NCI-H2107 (cell line): ENCODE data around the gene ACOT2.

Experiments used
- DNase-seq: peaks from one replicate; lab custom pipeline; 2025; lab: John Stamatoyannopoulos, UW

The ACOT2 gene

DNA sequence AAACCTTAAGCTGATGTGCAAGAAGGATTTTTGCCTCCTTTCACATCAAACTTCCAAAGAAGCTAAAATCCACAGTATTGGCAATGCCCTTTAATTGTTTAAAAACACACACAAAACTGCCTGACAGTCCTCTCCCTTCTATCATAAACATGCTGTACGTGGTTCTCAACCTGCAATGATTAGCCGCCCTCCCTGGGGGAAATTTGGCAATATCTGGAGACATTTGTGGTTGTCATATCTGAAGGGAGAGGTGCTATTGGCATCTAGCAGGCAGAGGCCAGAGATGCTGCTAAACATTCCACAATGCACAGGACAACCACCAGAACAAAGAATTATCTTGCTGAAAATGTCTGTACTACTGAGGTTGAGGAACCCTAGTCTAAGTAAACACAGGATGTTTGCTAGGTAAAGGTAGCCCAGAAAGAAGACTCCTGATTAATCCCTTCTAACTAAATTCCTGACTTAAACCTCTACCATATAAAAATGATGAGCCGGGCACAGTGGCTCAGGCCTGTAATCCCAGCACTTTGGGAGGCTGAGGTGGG, 44.5 kb downstream of the ACOT2 start:
- DNase-seq: no peak

DNA sequence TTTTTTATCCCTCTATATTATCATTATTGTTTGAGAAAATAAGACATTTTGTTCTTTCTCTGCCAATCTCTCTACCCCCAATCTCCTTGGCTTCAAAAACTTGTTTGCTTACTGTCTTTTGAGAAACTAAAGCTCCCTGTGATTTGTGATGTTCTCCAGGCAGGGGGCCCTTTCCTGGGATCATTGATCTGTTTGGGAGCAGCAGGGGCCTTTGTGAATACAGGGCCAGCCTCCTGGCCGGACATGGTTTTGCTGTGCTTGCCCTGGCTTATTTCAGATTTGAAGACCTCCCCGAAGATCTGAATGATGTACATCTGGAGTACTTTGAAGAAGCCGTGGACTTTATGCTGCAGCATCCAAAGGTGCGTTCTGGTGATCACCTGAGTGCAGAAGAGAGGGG, 47.8 kb downstream of the ACOT2 start:
- no peak for DNase-seq

GRCh38 chr14:73619524-73619923, 50.5 kb downstream of the ACOT2 start:
- no peak for DNase-seq

DNA sequence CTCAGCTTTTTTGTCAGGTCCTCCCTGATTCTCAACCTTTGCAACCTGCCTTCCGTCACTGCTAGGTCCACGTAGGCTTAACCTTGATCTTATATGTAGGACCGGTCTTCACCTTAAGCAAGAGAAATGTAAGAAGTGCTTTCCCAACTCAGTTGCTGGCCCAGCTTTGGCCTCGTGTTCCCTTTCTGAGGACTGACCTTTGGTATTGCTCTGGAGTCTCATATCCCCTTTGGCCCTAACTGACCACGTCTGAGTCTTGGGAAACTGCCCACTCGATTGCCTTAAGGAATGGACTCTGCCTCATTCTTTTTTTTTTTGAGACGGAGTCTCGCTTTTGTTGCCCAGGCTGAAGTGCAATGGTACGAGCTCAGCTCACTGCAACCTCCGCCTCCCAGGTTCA, 51.3 kb downstream of the ACOT2 start:
- no peak for DNase-seq

GRCh38 chr14:73623504-73624054, 54.6 kb downstream of the ACOT2 start:
- DNase-seq: no peak
